SK-N-SH treated with all-trans-retinoic acid at 6 μM for 48 hours (cell line): ENCODE results near the gene MED16.

Experiments used
- ATAC-seq: fragments of 200-7000 bp; cut with Tn5 transposase; 3 replicates; pipeline ENCODE4 v1.9.1; 2020; ENCODE audit warnings: mild to moderate bottlenecking, moderate library complexity
- BACH2 ChIP-seq: fragments of 250-450 bp; sonication (Bioruptor Pico); IDR thresholded peaks from 2 replicates; pipeline ENCODE4 v1.9.0; 2021; ENCODE audit warnings: mild to moderate bottlenecking, borderline replicate concordance
- CSDC2 ChIP-seq: fragments of 250-450 bp; sonication (Bioruptor Pico); IDR thresholded peaks from 2 replicates; pipeline ENCODE4 v1.5.0; 2020; ENCODE audit warnings: mild to moderate bottlenecking, moderate library complexity
- GLIS3 ChIP-seq: fragments of 250-450 bp; sonication (Bioruptor Pico); IDR thresholded peaks from 2 replicates; pipeline ENCODE4 v1.5.0; 2020; ENCODE audit warnings: mild to moderate bottlenecking, moderate library complexity
- OSR1 ChIP-seq: fragments of 250-450 bp; sonication (Bioruptor Pico); IDR thresholded peaks from 2 replicates; pipeline ENCODE4 v1.8.0; 2022; ENCODE audit warnings: moderate library complexity, mild to moderate bottlenecking, inconsistent platforms
- RARB ChIP-seq: fragments of 250-450 bp; sonication (Bioruptor Pico); IDR thresholded peaks from 2 replicates; pipeline ENCODE4 v1.8.0; 2021; ENCODE audit warnings: mild to moderate bottlenecking, moderate library complexity
- SNAI2 ChIP-seq: fragments of 250-450 bp; sonication (Bioruptor Pico); IDR thresholded peaks from 2 replicates; pipeline ENCODE4 v1.5.0; 2020; ENCODE audit warnings: mild to moderate bottlenecking, moderate library complexity
- TCF4 ChIP-seq: fragments of 250-450 bp; sonication (Bioruptor Pico); IDR thresholded peaks from 2 replicates; pipeline ENCODE4 v1.8.0; 2021; ENCODE audit warnings: mild to moderate bottlenecking, moderate library complexity, borderline replicate concordance
- ZC3H10 ChIP-seq: fragments of 250-450 bp; sonication (Bioruptor Pico); IDR thresholded peaks from 2 replicates; pipeline ENCODE4 v1.5.1; 2021; ENCODE audit warnings: mild to moderate bottlenecking, moderate library complexity
- ZFP3 ChIP-seq: fragments of 250-450 bp; sonication (Bioruptor Pico); IDR thresholded peaks from 2 replicates; pipeline ENCODE4 v1.5.0; 2020; ENCODE audit warnings: mild to moderate bottlenecking, moderate library complexity
- ZFP30 ChIP-seq: fragments of 450-650 bp; formaldehyde crosslinking; IDR thresholded peaks from 2 replicates; pipeline ENCODE4 v1.5.0; 2022; ENCODE audit warnings: mild to moderate bottlenecking, moderate library complexity
- ZNF565 ChIP-seq: fragments of 450-650 bp; formaldehyde crosslinking; conservative IDR thresholded peaks from 2 replicates; pipeline ENCODE4 v1.5.0; 2020; ENCODE audit warnings: low read depth, mild to moderate bottlenecking, moderate library complexity
- ZNF70 ChIP-seq: fragments of 450-650 bp; formaldehyde crosslinking; IDR thresholded peaks from 2 replicates; pipeline ENCODE4 v1.5.0; 2020; ENCODE audit warnings: mild to moderate bottlenecking, moderate library complexity
- ZNF8 ChIP-seq: fragments of 450-650 bp; formaldehyde crosslinking; IDR thresholded peaks from 2 replicates; pipeline ENCODE4 v1.5.0; 2020; ENCODE audit warnings: mild to moderate bottlenecking, moderate library complexity
- TF ChIP-seq, protein P1 (sequence below): fragments of 250-450 bp; sonication (Bioruptor Pico); IDR thresholded peaks from 2 replicates; pipeline ENCODE4 v1.5.1; 2020; ENCODE audit warnings: low read depth, mild to moderate bottlenecking, moderate library complexity
- TF ChIP-seq, protein P2 (sequence below): fragments of 250-450 bp; sonication (Bioruptor Pico); IDR thresholded peaks from 2 replicates; pipeline ENCODE4 v1.5.0; 2020; ENCODE audit warnings: mild to moderate bottlenecking, moderate library complexity
- TF ChIP-seq, protein P3 (sequence below): fragments of 250-450 bp; sonication (Bioruptor Pico); IDR thresholded peaks from 2 replicates; pipeline ENCODE4 v1.8.0; 2020; ENCODE audit warnings: mild to moderate bottlenecking, moderate library complexity, borderline replicate concordance
- TF ChIP-seq, protein P4 (sequence below): fragments of 250-450 bp; sonication (Bioruptor Pico); IDR thresholded peaks from 2 replicates; pipeline ENCODE4 v1.5.1; 2021; ENCODE audit warnings: mild to moderate bottlenecking, moderate library complexity
- TF ChIP-seq, protein P5 (sequence below): fragments of 250-450 bp; sonication (Bioruptor Pico); IDR thresholded peaks from 2 replicates; pipeline ENCODE4 v1.8.0; 2021; ENCODE audit warnings: low read depth, mild to moderate bottlenecking, moderate library complexity, borderline replicate concordance

The MED16 gene

DNA sequence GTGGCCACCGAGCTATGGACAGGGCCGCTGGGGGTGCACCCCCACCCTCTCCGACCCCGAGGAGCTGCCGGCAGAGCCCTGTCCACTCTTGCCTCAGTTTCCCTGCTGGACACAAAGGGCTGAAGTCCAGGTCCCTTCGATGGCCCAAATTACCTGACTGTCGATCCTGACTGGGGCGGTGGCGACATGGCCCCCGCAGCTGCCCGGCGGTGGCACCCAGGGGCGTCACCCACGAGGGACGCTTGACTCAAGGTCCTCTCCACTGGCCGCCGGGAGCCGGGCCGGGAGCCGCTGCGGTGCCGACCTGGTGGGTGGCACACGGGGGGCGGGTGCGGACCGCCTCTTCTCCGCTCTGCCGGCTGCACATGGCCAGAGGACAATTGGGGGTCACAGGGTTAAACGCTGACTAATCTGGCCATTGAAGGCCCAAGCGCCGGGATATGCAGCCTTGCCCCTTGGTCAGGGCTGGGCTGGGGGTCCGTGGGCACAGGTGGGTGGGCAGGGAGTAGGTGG is 49.2 kb upstream of the MED16 start (continued):
- TF ChIP-seq, protein P1, sequence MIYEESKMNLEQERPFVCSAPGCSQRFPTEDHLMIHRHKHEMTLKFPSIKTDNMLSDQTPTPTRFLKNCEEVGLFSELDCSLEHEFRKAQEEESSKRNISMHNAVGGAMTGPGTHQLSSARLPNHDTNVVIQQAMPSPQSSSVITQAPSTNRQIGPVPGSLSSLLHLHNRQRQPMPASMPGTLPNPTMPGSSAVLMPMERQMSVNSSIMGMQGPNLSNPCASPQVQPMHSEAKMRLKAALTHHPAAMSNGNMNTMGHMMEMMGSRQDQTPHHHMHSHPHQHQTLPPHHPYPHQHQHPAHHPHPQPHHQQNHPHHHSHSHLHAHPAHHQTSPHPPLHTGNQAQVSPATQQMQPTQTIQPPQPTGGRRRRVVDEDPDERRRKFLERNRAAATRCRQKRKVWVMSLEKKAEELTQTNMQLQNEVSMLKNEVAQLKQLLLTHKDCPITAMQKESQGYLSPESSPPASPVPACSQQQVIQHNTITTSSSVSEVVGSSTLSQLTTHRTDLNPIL: no peak
- TF ChIP-seq, protein P2, sequence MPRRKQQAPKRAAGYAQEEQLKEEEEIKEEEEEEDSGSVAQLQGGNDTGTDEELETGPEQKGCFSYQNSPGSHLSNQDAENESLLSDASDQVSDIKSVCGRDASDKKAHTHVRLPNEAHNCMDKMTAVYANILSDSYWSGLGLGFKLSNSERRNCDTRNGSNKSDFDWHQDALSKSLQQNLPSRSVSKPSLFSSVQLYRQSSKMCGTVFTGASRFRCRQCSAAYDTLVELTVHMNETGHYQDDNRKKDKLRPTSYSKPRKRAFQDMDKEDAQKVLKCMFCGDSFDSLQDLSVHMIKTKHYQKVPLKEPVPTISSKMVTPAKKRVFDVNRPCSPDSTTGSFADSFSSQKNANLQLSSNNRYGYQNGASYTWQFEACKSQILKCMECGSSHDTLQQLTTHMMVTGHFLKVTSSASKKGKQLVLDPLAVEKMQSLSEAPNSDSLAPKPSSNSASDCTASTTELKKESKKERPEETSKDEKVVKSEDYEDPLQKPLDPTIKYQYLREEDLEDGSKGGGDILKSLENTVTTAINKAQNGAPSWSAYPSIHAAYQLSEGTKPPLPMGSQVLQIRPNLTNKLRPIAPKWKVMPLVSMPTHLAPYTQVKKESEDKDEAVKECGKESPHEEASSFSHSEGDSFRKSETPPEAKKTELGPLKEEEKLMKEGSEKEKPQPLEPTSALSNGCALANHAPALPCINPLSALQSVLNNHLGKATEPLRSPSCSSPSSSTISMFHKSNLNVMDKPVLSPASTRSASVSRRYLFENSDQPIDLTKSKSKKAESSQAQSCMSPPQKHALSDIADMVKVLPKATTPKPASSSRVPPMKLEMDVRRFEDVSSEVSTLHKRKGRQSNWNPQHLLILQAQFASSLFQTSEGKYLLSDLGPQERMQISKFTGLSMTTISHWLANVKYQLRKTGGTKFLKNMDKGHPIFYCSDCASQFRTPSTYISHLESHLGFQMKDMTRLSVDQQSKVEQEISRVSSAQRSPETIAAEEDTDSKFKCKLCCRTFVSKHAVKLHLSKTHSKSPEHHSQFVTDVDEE (CRISPR knock-in tag): no peak
- TF ChIP-seq BACH2 (no peak), ZNF70 (CRISPR knock-in tag) (no peak), ZNF565 (no peak), OSR1 (CRISPR knock-in tag) (no peak)

DNA sequence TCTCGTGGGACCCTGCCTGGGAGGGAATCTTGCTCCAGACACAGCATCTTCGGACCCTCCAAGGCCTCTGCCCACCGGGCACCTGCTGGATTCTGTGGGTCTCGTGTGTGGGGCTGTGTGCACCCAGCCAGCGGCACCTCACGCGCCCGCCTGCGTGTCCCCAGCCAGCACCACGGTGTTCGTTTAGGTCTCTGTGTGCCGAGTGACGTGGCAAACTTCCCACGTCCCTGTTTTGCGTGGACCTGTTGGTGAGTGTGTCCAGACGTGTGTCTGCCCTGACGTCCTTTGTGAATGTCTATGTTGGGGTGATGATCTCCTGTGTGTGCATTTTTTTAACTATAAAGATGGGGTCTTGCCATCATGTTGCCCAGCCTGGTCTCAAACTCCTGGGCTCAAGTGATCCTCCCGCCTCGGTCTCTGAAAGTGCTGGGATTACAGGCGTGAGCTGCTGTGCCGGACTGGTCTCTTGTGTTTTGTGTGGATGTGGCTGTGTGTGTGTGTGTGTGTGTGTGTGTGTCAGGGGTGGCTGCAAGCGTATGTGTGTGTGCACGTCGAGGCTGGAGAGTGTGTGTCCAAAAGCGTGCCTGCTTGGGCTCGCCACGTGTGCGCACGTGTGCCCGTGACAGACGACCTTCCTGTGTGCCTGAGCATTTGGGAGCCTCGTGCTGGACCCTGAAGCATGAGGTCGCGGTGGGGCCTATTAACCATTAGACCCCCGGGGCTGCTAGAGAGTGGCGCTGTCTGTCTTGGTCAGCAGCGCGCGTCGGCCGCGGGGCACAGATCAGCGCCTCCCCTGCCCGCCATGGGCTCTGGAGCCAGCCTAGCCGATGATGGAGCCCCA is 48.5 kb upstream of the MED16 start:
- ATAC-seq: no peak
- TF ChIP-seq, protein P3, sequence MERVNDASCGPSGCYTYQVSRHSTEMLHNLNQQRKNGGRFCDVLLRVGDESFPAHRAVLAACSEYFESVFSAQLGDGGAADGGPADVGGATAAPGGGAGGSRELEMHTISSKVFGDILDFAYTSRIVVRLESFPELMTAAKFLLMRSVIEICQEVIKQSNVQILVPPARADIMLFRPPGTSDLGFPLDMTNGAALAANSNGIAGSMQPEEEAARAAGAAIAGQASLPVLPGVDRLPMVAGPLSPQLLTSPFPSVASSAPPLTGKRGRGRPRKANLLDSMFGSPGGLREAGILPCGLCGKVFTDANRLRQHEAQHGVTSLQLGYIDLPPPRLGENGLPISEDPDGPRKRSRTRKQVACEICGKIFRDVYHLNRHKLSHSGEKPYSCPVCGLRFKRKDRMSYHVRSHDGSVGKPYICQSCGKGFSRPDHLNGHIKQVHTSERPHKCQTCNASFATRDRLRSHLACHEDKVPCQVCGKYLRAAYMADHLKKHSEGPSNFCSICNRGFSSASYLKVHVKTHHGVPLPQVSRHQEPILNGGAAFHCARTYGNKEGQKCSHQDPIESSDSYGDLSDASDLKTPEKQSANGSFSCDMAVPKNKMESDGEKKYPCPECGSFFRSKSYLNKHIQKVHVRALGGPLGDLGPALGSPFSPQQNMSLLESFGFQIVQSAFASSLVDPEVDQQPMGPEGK (CRISPR knock-in tag): no peak
- TF ChIP-seq RARB (CRISPR knock-in tag) (no peak), CSDC2 (CRISPR knock-in tag) (no peak), ZNF70 (CRISPR knock-in tag) (no peak), ZC3H10 (CRISPR knock-in tag) (no peak), BACH2 (no peak), GLIS3 (no peak), ZFP3 (CRISPR knock-in tag) (no peak), ZFP30 (CRISPR knock-in tag) (no peak), TCF4 (CRISPR knock-in tag) (no peak), SNAI2 (CRISPR knock-in tag) (no peak), ZNF565 (no peak), ZNF8 (CRISPR knock-in tag) (no peak)
- TF ChIP-seq, protein P4, sequence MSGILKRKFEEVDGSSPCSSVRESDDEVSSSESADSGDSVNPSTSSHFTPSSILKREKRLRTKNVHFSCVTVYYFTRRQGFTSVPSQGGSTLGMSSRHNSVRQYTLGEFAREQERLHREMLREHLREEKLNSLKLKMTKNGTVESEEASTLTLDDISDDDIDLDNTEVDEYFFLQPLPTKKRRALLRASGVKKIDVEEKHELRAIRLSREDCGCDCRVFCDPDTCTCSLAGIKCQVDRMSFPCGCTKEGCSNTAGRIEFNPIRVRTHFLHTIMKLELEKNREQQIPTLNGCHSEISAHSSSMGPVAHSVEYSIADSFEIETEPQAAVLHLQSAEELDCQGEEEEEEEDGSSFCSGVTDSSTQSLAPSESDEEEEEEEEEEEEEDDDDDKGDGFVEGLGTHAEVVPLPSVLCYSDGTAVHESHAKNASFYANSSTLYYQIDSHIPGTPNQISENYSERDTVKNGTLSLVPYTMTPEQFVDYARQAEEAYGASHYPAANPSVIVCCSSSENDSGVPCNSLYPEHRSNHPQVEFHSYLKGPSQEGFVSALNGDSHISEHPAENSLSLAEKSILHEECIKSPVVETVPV (CRISPR knock-in tag): no peak
- TF ChIP-seq, protein P1: no peak
- TF ChIP-seq, protein P5, sequence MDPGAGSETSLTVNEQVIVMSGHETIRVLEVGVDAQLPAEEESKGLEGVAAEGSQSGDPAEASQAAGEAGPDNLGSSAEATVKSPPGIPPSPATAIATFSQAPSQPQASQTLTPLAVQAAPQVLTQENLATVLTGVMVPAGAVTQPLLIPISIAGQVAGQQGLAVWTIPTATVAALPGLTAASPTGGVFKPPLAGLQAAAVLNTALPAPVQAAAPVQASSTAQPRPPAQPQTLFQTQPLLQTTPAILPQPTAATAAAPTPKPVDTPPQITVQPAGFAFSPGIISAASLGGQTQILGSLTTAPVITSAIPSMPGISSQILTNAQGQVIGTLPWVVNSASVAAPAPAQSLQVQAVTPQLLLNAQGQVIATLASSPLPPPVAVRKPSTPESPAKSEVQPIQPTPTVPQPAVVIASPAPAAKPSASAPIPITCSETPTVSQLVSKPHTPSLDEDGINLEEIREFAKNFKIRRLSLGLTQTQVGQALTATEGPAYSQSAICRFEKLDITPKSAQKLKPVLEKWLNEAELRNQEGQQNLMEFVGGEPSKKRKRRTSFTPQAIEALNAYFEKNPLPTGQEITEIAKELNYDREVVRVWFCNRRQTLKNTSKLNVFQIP (CRISPR knock-in tag): no peak
- TF ChIP-seq, protein P2 (CRISPR knock-in tag): no peak
